ENCODE data around the gene P4HTM.

- TF ChIP-seq CTCF (IDR thresholded peaks at IDR 0.05) (no peak), POLR2A (IDR thresholded peaks at IDR 0.05) (no peak), EP300 (IDR thresholded peaks at IDR 0.05) (no peak)
Measured at GRCh38 chr3:48990636-48991469, 812 bp downstream of the P4HTM start.
